ENCODE data around the gene SNX4.

- TF ChIP-seq, protein P1, sequence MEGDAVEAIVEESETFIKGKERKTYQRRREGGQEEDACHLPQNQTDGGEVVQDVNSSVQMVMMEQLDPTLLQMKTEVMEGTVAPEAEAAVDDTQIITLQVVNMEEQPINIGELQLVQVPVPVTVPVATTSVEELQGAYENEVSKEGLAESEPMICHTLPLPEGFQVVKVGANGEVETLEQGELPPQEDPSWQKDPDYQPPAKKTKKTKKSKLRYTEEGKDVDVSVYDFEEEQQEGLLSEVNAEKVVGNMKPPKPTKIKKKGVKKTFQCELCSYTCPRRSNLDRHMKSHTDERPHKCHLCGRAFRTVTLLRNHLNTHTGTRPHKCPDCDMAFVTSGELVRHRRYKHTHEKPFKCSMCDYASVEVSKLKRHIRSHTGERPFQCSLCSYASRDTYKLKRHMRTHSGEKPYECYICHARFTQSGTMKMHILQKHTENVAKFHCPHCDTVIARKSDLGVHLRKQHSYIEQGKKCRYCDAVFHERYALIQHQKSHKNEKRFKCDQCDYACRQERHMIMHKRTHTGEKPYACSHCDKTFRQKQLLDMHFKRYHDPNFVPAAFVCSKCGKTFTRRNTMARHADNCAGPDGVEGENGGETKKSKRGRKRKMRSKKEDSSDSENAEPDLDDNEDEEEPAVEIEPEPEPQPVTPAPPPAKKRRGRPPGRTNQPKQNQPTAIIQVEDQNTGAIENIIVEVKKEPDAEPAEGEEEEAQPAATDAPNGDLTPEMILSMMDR (conservative IDR thresholded peaks at IDR 0.05; ENCODE audit: low read depth, low read length): no peak
- no peak for TF ChIP-seq EZH2 (IDR thresholded peaks at IDR 0.05; ENCODE audit: low read length, unreplicated experiment)
- TF ChIP-seq EZH2phosphoT487 (IDR thresholded peaks at IDR 0.05; ENCODE audit: borderline replicate concordance, low read length): no peak
Observed at GRCh38 chr3:125440970-125441369, 79.0 kb downstream of the SNX4 start.
